Keratinocyte (primary cell): Measurements from ENCODE around the gene SIAH2.

ENCODE experiments used
- CTCF ChIP-seq, 3 experiments: IDR thresholded peaks in 1 of 3; conservative IDR thresholded peaks in 1 of 3; optimal IDR thresholded peaks in 1 of 3; 2 replicates in 2 of 3; 3 replicates in 1 of 3; pipeline versions ENCODE3 to v1.5.1; 2011; ENCODE audit warnings: low read length in 3 of 3, mild to moderate bottlenecking in 3 of 3, moderate library complexity in 2 of 3, control low read depth in 1 of 3, inconsistent platforms in 1 of 3; ENCODE audit not compliant: insufficient read depth in 2 of 3; ENCODE audit errors: extremely low read depth in 1 of 3
- EZH2 ChIP-seq: IDR thresholded peaks from one replicate; pipeline ENCODE4 v1.6.1; 2012; ENCODE audit warnings: inconsistent platforms, mild to moderate bottlenecking, low read length, moderate library complexity

DNA sequence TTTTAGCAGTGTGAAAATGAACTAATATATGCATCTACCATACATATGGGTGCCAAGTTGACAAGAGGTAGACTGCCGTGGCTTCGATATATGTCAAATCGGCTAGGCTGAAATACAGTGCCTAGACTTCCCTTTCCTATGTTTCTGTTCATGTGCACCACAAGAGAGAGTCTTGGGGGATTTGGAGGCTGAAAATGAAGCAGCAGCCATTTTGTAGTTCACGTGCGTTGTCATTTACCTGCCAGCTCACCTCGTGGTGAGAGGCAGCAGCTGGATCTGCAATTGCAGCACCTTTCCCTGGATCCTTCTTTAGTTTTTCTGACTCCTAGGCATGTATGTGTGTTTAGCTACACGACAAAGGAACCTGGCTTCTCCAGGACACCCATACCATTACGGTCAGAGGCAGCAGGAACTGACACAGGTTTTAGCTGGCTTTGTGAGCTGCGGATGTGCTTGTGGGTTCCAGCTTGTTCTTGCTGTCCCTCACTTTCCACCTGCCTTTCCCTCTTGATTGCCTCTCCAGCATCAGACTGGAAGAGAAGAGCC lies 40.5 kb upstream of the SIAH2 start:
- TF ChIP-seq EZH2 (no peak), CTCF (optimal IDR thresholded peaks at IDR 0.05 in 1 of 3, IDR thresholded peaks at IDR 0.05 in 1 of 3, conservative IDR thresholded peaks at IDR 0.05 in 1 of 3; ENCODE audit: extremely low read depth in 1 of 3, insufficient read depth in 2 of 3, low read length in 3 of 3) (no peak)
